ENCODE data around the gene SYTL3.

SYTL3 gene

GRCh38 chr6:158744986-158745430, 95.2 kb downstream of the SYTL3 start:
- H3K9me2 ChIP-seq (replicated peaks; ENCODE audit: low read depth, low read length) = no peaks in the 10 kb centered on the region
- TF ChIP-seq EZH2phosphoT487 (IDR thresholded peaks at IDR 0.05; ENCODE audit: borderline replicate concordance) (no peak), CTCF (conservative IDR thresholded peaks at IDR 0.05; ENCODE audit: low read length) (no peak)
- no peak overlapping the region for H3K4me2 ChIP-seq (ENCODE audit: low read depth, low read length, poor library complexity, severe bottlenecking)
- no peaks in the 10 kb centered on the region for H3F3A ChIP-seq (ENCODE audit: low read depth)
- no peaks in the 10 kb centered on the region for H3K4me1 ChIP-seq (ENCODE audit: insufficient read depth, low read length, poor library complexity, severe bottlenecking)
- H2AFZ ChIP-seq (ENCODE audit: low read length) = no peak overlapping the region
- no peaks in the 10 kb centered on the region for H3K79me2 ChIP-seq (ENCODE audit: insufficient read depth, low read length)
- no peaks in the 10 kb centered on the region for H3K9me3 ChIP-seq (ENCODE audit: insufficient read depth, low read depth, low read length)
- no peak overlapping the region for H3K9ac ChIP-seq (ENCODE audit: low read depth, low read length, poor library complexity, severe bottlenecking)
- H4K20me1 ChIP-seq (ENCODE audit: insufficient read depth, low read length, poor library complexity, severe bottlenecking) = no peaks in the 10 kb centered on the region
- H3K36me3 ChIP-seq (ENCODE audit: insufficient read depth, low read length) = no peaks in the 10 kb centered on the region
- no peaks in the 10 kb centered on the region for H3K27me3 ChIP-seq (ENCODE audit: insufficient read depth, low read length, poor library complexity, severe bottlenecking)
- no peak overlapping the region for H3K4me3 ChIP-seq (ENCODE audit: low read length, poor library complexity, severe bottlenecking)

GRCh38 chr6:158751224-158751623, 101.4 kb downstream of the SYTL3 start:
- no peaks in the 10 kb centered on the region for H3K9me2 ChIP-seq (replicated peaks; ENCODE audit: low read depth, low read length)
- no peaks in the 10 kb centered on the region for H3F3A ChIP-seq (ENCODE audit: low read depth)
- no peaks in the 10 kb centered on the region for H3K9me3 ChIP-seq (ENCODE audit: insufficient read depth, low read depth, low read length)
- no peak overlapping the region for H3K9ac ChIP-seq (ENCODE audit: low read depth, low read length, poor library complexity, severe bottlenecking)
- TF ChIP-seq EZH2phosphoT487 (IDR thresholded peaks at IDR 0.05; ENCODE audit: borderline replicate concordance) = no peak
- TF ChIP-seq CTCF (conservative IDR thresholded peaks at IDR 0.05; ENCODE audit: low read length) = no peak
- H3K4me3 ChIP-seq (ENCODE audit: low read length, poor library complexity, severe bottlenecking) = no peak overlapping the region
- no peaks in the 10 kb centered on the region for H4K20me1 ChIP-seq (ENCODE audit: insufficient read depth, low read length, poor library complexity, severe bottlenecking)
- no peaks in the 10 kb centered on the region for H3K36me3 ChIP-seq (ENCODE audit: insufficient read depth, low read length)
- no peaks in the 10 kb centered on the region for H3K79me2 ChIP-seq (ENCODE audit: insufficient read depth, low read length)
- no peaks in the 10 kb centered on the region for H3K4me1 ChIP-seq (ENCODE audit: insufficient read depth, low read length, poor library complexity, severe bottlenecking)
- no peak overlapping the region for H2AFZ ChIP-seq (ENCODE audit: low read length)
- no peaks in the 10 kb centered on the region for H3K27me3 ChIP-seq (ENCODE audit: insufficient read depth, low read length, poor library complexity, severe bottlenecking)
- no peak overlapping the region for H3K4me2 ChIP-seq (ENCODE audit: low read depth, low read length, poor library complexity, severe bottlenecking)

GRCh38 chr6:158751921-158752320, 102.1 kb downstream of the SYTL3 start:
- H2AFZ ChIP-seq (ENCODE audit: low read length) = no peak overlapping the region
- H3K4me2 ChIP-seq (ENCODE audit: low read depth, low read length, poor library complexity, severe bottlenecking) = no peak overlapping the region
- no peaks in the 10 kb centered on the region for H3K27me3 ChIP-seq (ENCODE audit: insufficient read depth, low read length, poor library complexity, severe bottlenecking)
- H3K4me3 ChIP-seq (ENCODE audit: low read length, poor library complexity, severe bottlenecking) = no peak overlapping the region
- no peak overlapping the region for H3K9ac ChIP-seq (ENCODE audit: low read depth, low read length, poor library complexity, severe bottlenecking)
- H3F3A ChIP-seq (ENCODE audit: low read depth) = no peaks in the 10 kb centered on the region
- no peaks in the 10 kb centered on the region for H3K4me1 ChIP-seq (ENCODE audit: insufficient read depth, low read length, poor library complexity, severe bottlenecking)
- no peaks in the 10 kb centered on the region for H3K79me2 ChIP-seq (ENCODE audit: insufficient read depth, low read length)
- no peaks in the 10 kb centered on the region for H4K20me1 ChIP-seq (ENCODE audit: insufficient read depth, low read length, poor library complexity, severe bottlenecking)
- H3K36me3 ChIP-seq (ENCODE audit: insufficient read depth, low read length) = no peaks in the 10 kb centered on the region
- TF ChIP-seq EZH2phosphoT487 (IDR thresholded peaks at IDR 0.05; ENCODE audit: borderline replicate concordance) (no peak), CTCF (conservative IDR thresholded peaks at IDR 0.05; ENCODE audit: low read length) (no peak)
- no peaks in the 10 kb centered on the region for H3K9me2 ChIP-seq (replicated peaks; ENCODE audit: low read depth, low read length)
- H3K9me3 ChIP-seq (ENCODE audit: insufficient read depth, low read depth, low read length) = no peaks in the 10 kb centered on the region
